ENCODE measurements around the gene BANF1. TPM values are rescaled to one million over a fixed set of nuclear protein-coding genes. Genes with fewer than 3 reads are reported as not detected.
"Not testable (repeated sequence)": the region's sequence is repeated elsewhere in the genome, so short reads cannot be mapped to it uniquely, and the experiment has no call there.

BANF1 gene
- total RNA-seq, 1 donor from 2014 or later = 54.5 TPM

- Histone ChIP-seq H3K4me3 (no peak overlapping the region), H3K27me3 (no peaks in the 10 kb centered on the region), H3K27ac (no peak overlapping the region), H3K4me1 (peaks cover 7% of the 10 kb centered on the region), H3K9me3 (no peaks in the 10 kb centered on the region), H3K36me3 (no peaks in the 10 kb centered on the region)
- TF ChIP-seq CTCF (IDR thresholded peaks at IDR 0.05) = no peak
- TF ChIP-seq POLR2AphosphoS5 (IDR thresholded peaks at IDR 0.05; ENCODE audit: insufficient read depth in 1 of 2, low read depth in 1 of 2) = no peak
- no peak for TF ChIP-seq POLR2A (IDR thresholded peaks at IDR 0.05)
- intact Hi-C loops (cut with DNase I) = no loop called here
- no peak for DNase-seq (ENCODE audit: extremely low spot score in 2 of 2)
Measured at GRCh38 chr11:66016793-66017177, 14.5 kb downstream of the BANF1 start.

- no peak overlapping the region for H3K4me3 ChIP-seq
- DNase-seq (ENCODE audit: extremely low spot score in 2 of 2) = no peak
- TF ChIP-seq CTCF (IDR thresholded peaks at IDR 0.05) = no peak
- H3K27ac ChIP-seq = no peak overlapping the region
- peaks cover 4% of the 10 kb centered on the region for H3K4me1 ChIP-seq
- no peaks in the 10 kb centered on the region for H3K27me3 ChIP-seq
- no peaks in the 10 kb centered on the region for H3K9me3 ChIP-seq
- no peaks in the 10 kb centered on the region for H3K36me3 ChIP-seq
- intact Hi-C loops (cut with DNase I) = no loop called here
Measured at GRCh38 chr11:66017321-66017720, 15.0 kb downstream of the BANF1 start.

GRCh38 chr11:66020212-66020611 is 17.9 kb downstream of the BANF1 start:
- peaks cover 4% of the 10 kb centered on the region for H3K4me1 ChIP-seq
- intact Hi-C loops (cut with DNase I) = no loop called here
- H3K4me3 ChIP-seq = no peak overlapping the region
- H3K27ac ChIP-seq = no peak overlapping the region
- DNase-seq (ENCODE audit: extremely low spot score in 2 of 2) = no peak
- no peaks in the 10 kb centered on the region for H3K9me3 ChIP-seq
- no peak for TF ChIP-seq POLR2AphosphoS5 (IDR thresholded peaks at IDR 0.05; ENCODE audit: insufficient read depth in 1 of 2, low read depth in 1 of 2)
- no peak for TF ChIP-seq POLR2A (IDR thresholded peaks at IDR 0.05)
- no peak for TF ChIP-seq CTCF (IDR thresholded peaks at IDR 0.05)
- H3K27me3 ChIP-seq = no peaks in the 10 kb centered on the region
- no peaks in the 10 kb centered on the region for H3K36me3 ChIP-seq

- H3K27me3 ChIP-seq = no peaks in the 10 kb centered on the region
- no peaks in the 10 kb centered on the region for H3K36me3 ChIP-seq
- H3K4me1 ChIP-seq = peaks cover 4% of the 10 kb centered on the region
- no peaks in the 10 kb centered on the region for H3K9me3 ChIP-seq
- H3K4me3 ChIP-seq = no peak overlapping the region
- no peak for DNase-seq (ENCODE audit: extremely low spot score in 2 of 2)
- H3K27ac ChIP-seq = no peak overlapping the region
- no peak for TF ChIP-seq POLR2A (IDR thresholded peaks at IDR 0.05)
- TF ChIP-seq POLR2AphosphoS5 (IDR thresholded peaks at IDR 0.05; ENCODE audit: insufficient read depth in 1 of 2, low read depth in 1 of 2) = no peak
- TF ChIP-seq CTCF (IDR thresholded peaks at IDR 0.05) = no peak
- intact Hi-C loops (cut with DNase I) = no loop called here
Measured at GRCh38 chr11:66020618-66021357, 18.5 kb downstream of the BANF1 start.

- no peak for DNase-seq (ENCODE audit: extremely low spot score in 2 of 2)
Measured at GRCh38 chr11:66022401-66023185, 20.3 kb downstream of the BANF1 start.

GRCh38 chr11:66023186-66023440 is 20.8 kb downstream of the BANF1 start:
- intact Hi-C loops (cut with DNase I); H3K4me3 ChIP-seq; H3K27ac ChIP-seq; DNase-seq (ENCODE audit: extremely low spot score in 2 of 2); H3K27me3 ChIP-seq; H3K4me1 ChIP-seq; H3K36me3 ChIP-seq; H3K9me3 ChIP-seq: not testable (repeated sequence)

More at GRCh38 chr11:66022401-66023185, 20.3 kb downstream of the BANF1 start:
- Histone ChIP-seq H3K36me3 (no peaks in the 10 kb centered on the region), H3K27me3 (no peaks in the 10 kb centered on the region), H3K27ac (no peak overlapping the region), H3K9me3 (no peaks in the 10 kb centered on the region), H3K4me3 (peak overlapping the region in 1 of 2 donors; percentile 8), H3K4me1 (peaks cover 4% of the 10 kb centered on the region)
- intact Hi-C loops (cut with DNase I) = no loop called here
- no peak for TF ChIP-seq POLR2AphosphoS5 (IDR thresholded peaks at IDR 0.05; ENCODE audit: insufficient read depth in 1 of 2, low read depth in 1 of 2)
- peak; percentile 74 to 86 (median 81) for TF ChIP-seq CTCF (IDR thresholded peaks at IDR 0.05)
